HG02763 (cell line): ENCODE measurements around the gene CPSF3.

ENCODE experiments used
- ATAC-seq: cut with Tn5 transposase; IDR thresholded peaks from one replicate; pipeline ENCODE4 v1.9.1; 2021; ENCODE audit warnings: mild to moderate bottlenecking, moderate library complexity; ENCODE audit not compliant: unreplicated experiment

The CPSF3 gene

GRCh38 chr2:9416962-9417316 is 6.5 kb upstream of the CPSF3 start:
- no peak for ATAC-seq

- no peak for ATAC-seq
Observed at GRCh38 chr2:9417725-9418124, 5.7 kb upstream of the CPSF3 start.

- no peak for ATAC-seq
Observed at GRCh38 chr2:9418746-9419145, 4.7 kb upstream of the CPSF3 start.

GRCh38 chr2:9419541-9419940 is 3.9 kb upstream of the CPSF3 start:
- ATAC-seq, result no peak

GRCh38 chr2:9420495-9420894 is 3.0 kb upstream of the CPSF3 start:
- ATAC-seq, result no peak

GRCh38 chr2:9422321-9423099 is 944 bp upstream of the CPSF3 start:
- peak; percentile 33 for ATAC-seq

GRCh38 chr2:9423922-9424272 is 443 bp downstream of the CPSF3 start:
- peak; percentile 5 for ATAC-seq

- ATAC-seq, result no peak
Observed at GRCh38 chr2:9424447-9425164, 1.2 kb downstream of the CPSF3 start.

- no peak for ATAC-seq
Observed at GRCh38 chr2:9428965-9429577, 5.6 kb downstream of the CPSF3 start.

GRCh38 chr2:9430316-9431293 is 7.2 kb downstream of the CPSF3 start:
- ATAC-seq, result no peak

- ATAC-seq, result no peak
Observed at GRCh38 chr2:9434489-9434888, 11.0 kb downstream of the CPSF3 start.

- no peak for ATAC-seq
Observed at GRCh38 chr2:9439536-9439935, 16.1 kb downstream of the CPSF3 start.

GRCh38 chr2:9440058-9440727 is 16.7 kb downstream of the CPSF3 start:
- no peak for ATAC-seq

GRCh38 chr2:9441556-9441955 is 18.1 kb downstream of the CPSF3 start:
- no peak for ATAC-seq

GRCh38 chr2:9443526-9443925 is 20.1 kb downstream of the CPSF3 start:
- no peak for ATAC-seq

- no peak for ATAC-seq
Observed at GRCh38 chr2:9445089-9445488, 21.6 kb downstream of the CPSF3 start.

- ATAC-seq, result no peak
Observed at GRCh38 chr2:9451231-9451630, 27.8 kb downstream of the CPSF3 start.

- no peak for ATAC-seq
Observed at GRCh38 chr2:9460441-9461017, 37.1 kb downstream of the CPSF3 start.

- no peak for ATAC-seq
Observed at GRCh38 chr2:9461079-9461478, 37.6 kb downstream of the CPSF3 start.

GRCh38 chr2:9462313-9462712 is 38.9 kb downstream of the CPSF3 start:
- no peak for ATAC-seq
